ENCODE measurements around the gene PCDHGB2.
"Not testable (repeated sequence)": the region's sequence is repeated elsewhere in the genome, so short reads cannot be mapped to it uniquely, and the experiment has no call there.

Gene PCDHGB2

DNA sequence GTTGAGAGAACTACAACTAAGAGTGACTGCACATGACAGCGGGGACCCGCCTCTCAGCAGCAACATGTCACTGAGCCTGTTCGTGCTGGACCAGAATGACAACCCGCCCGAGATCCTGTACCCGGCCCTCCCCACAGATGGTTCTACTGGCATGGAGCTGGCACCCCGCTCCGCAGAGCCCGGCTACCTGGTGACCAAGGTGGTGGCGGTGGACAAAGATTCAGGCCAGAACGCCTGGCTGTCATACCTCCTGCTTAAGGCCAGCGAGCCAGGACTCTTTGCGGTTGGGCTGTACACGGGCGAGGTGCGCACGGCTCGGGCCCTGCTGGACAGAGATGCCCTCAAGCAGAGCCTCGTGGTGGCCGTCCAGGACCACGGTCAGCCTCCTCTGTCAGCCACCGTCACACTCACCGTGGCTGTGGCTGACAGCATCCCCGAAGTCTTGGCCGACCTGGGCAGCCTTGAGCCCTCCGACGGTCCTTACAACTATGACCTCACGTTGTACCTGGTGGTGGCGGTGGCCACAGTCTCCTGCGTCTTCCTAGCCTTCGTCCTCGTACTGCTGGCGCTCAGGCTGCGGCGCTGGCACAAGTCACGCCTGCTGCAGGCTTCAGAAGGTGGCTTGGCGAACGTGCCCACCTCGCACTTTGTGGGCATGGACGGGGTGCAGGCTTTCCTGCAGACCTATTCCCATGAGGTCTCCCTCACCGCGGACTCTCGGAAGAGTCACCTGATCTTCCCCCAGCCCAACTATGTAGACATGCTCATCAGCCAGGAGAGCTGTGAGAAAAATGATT is 24.9 kb downstream of the PCDHGB2 start:
- no peak for DNase-seq (ENCODE audit: low spot score)

DNA sequence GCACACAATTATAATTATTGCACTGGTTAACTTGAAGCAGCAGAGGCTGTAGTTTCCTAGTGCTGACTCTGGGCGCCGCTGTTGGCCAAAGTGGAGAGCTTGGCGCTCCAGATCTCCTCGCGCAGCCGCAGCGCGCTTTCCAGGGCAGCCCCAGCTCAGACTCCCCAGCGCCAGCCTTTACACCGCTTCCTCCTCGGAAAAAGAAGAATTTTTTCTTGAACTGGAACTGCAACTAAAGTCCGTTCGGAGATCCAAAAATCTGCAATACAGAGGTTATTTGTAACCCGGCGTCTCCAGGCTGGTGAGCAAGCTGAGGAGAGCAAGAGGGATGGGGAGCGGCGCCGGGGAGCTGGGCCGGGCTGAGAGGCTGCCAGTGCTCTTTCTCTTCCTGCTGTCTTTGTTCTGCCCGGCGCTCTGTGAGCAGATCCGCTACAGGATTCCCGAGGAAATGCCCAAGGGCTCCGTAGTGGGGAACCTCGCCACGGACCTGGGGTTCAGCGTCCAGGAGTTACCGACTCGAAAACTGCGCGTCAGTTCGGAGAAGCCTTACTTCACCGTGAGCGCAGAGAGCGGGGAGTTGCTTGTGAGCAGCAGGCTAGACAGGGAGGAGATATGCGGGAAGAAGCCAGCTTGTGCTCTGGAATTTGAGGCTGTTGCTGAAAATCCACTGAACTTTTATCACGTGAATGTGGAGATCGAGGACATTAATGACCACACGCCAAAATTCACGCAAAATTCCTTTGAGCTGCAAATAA is 27.9 kb downstream of the PCDHGB2 start, which contains the start of gene PCDHGB4:
TSS of gene PCDHGB4 (plus strand) at position 142 of the 755 bp plus-strand sequence. CDS start at position 329, 187 bp downstream.
- peak; percentile 73 for DNase-seq (ENCODE audit: low spot score)

DNA sequence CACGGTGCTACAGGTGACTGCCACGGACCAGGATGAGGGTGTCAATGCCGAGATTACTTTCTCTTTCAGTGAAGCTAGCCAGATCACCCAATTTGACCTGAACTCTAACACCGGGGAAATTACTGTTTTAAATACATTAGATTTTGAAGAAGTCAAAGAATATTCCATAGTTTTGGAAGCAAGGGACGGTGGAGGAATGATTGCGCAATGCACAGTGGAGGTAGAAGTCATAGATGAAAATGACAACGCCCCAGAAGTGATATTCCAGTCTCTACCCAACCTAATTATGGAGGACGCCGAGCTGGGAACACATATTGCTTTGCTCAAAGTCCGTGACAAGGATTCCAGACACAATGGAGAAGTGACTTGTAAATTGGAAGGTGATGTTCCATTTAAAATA is 28.9 kb downstream of the PCDHGB2 start:
- DNase-seq (ENCODE audit: low spot score): no peak

DNA sequence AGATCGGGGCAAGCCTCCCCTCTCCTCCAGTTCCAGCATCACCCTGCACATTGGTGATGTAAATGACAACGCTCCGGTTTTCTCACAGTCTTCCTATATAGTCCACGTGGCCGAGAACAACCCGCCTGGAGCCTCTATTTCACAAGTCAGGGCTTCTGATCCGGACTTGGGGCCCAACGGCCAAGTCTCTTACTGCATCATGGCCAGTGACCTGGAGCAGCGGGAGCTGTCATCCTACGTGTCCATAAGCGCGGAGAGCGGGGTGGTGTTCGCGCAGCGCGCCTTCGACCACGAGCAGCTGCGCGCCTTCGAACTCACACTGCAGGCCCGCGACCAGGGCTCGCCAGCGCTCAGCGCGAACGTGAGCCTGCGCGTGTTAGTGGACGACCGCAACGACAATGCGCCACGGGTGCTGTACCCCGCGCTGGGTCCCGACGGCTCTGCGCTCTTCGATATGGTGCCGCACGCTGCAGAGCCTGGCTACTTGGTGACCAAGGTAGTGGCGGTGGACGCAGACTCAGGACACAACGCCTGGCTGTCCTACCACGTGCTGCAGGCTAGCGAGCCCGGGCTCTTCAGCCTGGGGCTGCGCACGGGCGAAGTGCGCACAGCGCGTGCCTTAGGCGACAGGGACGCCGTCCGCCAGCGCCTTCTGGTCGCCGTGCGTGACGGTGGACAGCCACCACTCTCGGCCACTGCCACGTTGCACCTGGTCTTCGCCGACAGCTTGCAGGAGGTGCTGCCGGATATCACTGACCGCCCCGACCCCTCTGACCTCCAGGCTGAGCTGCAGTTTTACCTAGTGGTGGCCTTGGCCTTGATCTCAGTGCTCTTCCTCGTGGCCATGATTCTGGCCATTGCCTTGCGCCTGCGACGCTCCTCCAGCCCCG is 29.6 kb downstream of the PCDHGB2 start:
- DNase-seq (ENCODE audit: low spot score): no peak

DNA sequence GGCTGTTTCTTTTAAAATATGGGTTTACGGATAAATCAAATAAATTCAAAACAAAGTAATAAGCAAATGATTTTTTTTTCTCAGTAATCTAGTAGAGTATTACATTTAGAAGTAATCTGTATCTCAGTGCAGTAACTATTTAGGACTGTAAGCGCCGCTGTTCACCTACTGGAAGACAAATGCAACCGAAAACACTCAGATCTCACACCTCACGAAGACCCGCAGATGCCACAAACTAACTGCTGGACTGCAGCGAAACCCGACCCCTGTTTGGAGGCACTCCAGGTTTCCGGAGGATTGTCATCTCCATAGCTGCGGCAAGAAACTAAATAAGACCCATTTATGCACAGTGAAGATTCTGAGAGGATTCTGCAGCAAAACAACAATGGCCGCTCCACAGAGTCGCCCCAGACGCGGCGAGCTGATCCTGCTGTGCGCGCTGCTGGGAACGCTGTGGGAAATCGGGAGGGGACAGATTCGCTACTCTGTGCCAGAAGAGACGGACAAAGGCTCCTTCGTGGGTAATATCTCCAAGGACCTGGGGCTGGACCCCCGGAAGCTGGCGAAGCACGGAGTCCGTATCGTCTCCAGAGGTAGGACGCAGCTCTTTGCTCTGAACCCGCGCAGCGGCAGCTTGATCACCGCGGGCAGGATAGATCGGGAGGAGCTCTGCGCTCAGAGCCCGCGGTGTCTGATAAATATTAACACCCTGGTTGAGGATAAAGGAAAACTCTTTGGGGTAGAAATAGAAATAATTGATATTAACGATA is 32.8 kb downstream of the PCDHGB2 start, which contains the start of gene PCDHGA8:
TSS of gene PCDHGA8 (plus strand) at position 205 of the 770 bp plus-strand sequence. CDS start at position 386, 181 bp downstream.
- DNase-seq (ENCODE audit: low spot score): no peak

DNA sequence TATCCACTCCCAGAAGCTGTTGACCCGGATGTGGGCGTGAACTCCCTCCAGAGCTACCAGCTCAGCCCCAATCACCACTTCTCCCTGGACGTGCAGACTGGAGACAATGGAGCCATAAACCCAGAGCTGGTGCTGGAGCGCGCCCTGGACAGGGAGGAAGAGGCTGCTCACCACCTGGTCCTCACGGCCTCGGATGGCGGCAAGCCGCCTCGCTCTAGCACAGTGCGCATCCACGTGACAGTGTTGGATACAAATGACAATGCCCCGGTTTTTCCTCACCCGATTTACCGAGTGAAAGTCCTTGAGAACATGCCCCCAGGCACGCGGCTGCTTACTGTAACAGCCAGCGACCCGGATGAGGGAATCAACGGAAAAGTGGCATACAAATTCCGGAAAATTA is 33.5 kb downstream of the PCDHGB2 start:
- no peak for DNase-seq (ENCODE audit: low spot score)

DNA sequence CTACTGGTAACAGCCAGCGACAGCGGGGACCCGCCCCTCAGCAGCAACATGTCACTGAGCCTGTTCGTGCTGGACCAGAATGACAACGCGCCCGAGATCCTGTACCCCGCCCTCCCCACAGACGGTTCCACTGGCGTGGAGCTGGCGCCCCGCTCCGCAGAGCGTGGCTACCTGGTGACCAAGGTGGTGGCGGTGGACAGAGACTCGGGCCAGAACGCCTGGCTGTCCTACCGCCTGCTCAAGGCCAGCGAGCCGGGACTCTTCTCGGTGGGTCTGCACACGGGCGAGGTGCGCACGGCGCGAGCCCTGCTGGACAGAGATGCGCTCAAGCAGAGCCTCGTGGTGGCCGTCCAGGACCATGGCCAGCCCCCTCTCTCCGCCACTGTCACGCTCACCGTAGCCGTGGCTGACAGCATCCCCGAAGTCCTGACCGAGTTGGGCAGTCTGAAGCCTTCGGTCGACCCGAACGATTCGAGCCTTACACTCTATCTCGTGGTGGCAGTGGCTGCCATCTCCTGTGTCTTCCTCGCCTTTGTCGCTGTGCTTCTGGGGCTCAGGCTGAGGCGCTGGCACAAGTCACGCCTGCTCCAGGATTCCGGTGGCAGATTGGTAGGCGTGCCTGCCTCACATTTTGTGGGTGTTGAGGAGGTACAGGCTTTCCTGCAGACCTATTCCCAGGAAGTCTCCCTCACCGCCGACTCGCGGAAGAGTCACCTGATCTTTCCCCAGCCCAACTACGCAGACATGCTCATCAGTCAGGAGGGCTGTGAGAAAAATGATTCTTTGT is 34.8 kb downstream of the PCDHGB2 start:
- DNase-seq (ENCODE audit: low spot score): not testable (repeated sequence)

DNA sequence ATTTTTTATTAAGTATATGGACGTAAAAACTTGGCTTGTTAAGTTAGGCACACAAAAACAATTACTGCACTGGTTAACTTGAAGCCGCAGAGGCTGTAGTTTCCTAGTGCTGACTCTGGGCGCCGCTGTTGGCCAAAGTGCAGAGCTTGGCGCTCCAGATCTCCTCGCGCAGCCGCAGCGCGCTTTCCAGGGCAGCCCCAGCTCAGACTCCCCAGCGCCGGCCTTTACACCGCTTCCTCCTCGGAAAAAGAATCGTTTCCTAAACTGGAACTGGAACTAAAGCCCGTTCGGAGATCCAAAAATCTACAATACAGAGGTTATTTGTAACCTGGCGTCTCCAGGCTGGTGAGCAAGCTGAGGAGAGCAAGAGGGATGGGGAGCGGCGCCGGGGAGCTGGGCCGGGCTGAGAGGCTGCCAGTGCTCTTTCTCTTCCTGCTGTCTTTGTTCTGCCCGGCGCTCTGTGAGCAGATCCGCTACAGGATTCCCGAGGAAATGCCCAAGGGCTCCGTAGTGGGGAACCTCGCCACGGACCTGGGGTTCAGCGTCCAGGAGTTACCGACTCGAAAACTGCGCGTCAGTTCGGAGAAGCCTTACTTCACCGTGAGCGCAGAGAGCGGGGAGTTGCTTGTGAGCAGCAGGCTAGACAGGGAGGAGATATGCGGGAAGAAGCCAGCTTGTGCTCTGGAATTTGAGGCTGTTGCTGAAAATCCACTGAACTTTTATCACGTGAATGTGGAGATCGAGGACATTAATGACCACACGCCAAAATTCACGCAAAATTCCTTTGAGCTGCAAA is 38.2 kb downstream of the PCDHGB2 start, which contains the start of gene PCDHGB5:
TSS of gene PCDHGB5 (plus strand) at position 192 of the 796 bp plus-strand sequence. CDS start at position 373, 181 bp downstream.
- not testable (repeated sequence) for DNase-seq (ENCODE audit: low spot score)

DNA sequence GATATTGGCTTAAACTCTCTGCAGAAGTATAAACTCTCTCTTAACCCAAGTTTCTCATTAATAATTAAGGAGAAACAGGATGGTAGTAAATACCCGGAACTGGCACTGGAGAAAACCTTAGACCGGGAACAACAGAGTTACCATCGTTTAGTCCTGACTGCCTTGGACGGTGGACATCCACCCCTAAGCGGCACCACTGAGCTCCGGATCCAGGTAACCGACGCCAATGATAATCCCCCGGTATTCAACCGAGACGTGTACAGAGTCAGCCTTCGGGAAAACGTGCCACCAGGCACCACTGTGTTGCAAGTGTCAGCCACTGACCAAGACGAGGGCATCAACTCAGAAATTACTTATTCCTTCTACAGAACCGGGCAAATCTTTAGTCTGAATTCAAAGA is 38.8 kb downstream of the PCDHGB2 start:
- no peak for DNase-seq (ENCODE audit: low spot score)

DNA sequence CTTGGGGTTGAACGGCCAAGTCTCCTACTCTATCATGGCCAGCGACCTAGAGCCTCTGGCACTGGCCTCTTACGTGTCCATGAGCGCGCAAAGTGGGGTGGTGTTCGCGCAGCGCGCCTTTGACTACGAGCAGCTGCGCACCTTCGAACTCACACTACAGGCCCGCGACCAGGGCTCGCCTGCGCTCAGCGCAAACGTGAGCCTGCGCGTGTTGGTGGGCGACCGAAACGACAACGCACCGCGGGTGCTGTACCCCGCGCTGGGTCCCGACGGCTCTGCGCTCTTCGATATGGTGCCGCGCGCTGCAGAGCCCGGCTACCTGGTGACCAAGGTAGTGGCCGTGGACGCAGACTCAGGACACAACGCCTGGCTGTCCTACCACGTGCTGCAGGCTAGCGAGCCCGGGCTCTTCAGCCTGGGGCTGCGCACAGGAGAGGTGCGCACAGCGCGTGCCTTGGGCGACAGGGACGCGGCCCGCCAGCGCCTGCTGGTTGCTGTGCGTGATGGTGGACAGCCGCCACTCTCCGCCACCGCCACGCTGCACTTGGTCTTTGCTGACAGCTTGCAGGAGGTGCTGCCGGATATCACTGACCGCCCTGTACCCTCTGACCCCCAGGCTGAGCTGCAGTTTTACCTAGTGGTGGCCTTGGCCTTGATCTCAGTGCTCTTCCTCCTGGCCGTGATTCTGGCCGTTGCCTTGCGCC is 39.9 kb downstream of the PCDHGB2 start:
- no peak for DNase-seq (ENCODE audit: low spot score)

DNA sequence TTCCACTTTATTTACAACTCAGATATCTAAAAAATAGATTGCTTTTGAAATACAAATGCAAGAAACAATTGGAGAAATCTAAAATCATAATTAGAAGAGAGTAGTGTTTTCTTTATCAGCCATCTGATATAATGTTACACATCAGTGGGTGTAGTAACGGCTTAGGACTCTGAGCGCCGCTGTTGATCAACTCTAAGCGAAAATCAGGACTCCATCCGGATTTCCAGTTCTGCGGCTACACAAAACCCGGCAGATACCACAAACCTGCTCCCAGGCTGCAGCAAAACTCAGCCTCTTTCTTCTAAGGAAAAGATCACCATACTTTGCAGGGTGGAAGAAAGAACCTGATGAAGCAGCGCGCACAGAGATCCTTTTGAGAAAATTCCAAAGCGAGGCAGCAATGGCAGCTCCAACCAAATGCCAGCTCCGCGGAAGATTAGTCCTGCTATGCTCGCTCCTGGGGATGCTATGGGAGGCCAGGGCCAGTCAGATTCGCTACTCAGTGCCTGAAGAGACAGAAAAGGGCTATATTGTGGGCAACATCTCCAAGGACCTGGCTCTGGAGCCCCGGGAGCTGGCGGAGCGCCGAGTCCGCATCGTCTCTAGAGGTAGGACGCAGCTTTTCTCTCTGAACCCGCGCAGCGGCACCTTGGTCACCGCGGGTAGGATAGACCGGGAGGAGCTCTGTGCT is 42.9 kb downstream of the PCDHGB2 start, which contains the start of gene PCDHGA9:
TSS of gene PCDHGA9 (plus strand) at position 226 of the 691 bp plus-strand sequence. CDS start at position 401, 175 bp downstream.
- DNase-seq (ENCODE audit: low spot score): no peak

DNA sequence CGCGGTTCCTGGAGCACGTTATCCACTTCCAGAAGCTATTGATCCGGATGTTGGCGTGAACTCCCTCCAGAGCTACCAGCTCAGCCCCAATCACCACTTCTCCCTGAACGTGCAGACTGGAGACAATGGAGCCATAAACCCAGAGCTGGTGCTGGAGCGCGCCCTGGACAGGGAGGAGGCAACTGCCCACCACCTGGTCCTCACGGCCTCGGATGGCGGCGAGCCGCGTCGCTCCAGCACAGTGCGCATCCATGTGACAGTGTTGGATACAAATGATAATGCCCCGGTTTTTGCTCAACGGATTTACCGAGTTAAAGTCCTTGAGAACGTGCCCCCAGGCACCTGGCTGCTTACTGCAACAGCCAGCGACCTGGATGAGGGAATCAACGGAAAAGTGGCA is 43.6 kb downstream of the PCDHGB2 start:
- DNase-seq (ENCODE audit: low spot score): no peak

DNA sequence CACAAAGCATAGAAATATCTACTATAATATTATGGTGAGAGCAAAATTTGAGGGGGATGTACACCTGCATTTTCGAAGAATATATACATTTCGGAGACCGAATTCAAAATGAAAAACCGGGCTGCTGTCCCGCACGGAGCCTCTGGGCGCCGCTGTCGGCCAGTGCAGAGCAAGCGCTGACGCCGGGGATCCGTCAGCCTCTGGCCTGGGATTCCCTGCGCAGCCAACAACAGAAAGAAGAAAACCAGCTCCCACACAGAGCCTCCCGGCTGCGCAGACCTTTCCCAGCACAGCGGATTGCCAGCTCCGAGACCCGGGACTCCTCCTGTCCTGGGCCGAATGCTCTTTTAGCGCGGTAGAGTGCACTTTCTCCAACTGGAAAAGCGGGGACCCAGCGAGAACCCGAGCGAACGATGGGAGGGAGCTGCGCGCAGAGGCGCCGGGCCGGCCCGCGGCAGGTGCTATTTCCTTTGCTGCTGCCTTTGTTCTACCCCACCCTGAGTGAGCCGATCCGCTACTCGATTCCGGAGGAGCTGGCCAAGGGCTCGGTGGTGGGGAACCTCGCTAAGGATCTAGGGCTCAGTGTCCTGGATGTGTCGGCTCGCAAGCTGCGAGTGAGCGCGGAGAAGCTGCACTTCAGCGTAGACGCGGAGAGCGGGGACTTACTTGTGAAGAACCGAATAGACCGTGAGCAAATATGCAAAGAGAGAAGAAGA is 48.2 kb downstream of the PCDHGB2 start, which contains the start of gene PCDHGB6:
TSS of gene PCDHGB6 (plus strand) at position 232 of the 716 bp plus-strand sequence. CDS start at position 414, 182 bp downstream.
- DNase-seq (ENCODE audit: low spot score): peak; percentile 72

DNA sequence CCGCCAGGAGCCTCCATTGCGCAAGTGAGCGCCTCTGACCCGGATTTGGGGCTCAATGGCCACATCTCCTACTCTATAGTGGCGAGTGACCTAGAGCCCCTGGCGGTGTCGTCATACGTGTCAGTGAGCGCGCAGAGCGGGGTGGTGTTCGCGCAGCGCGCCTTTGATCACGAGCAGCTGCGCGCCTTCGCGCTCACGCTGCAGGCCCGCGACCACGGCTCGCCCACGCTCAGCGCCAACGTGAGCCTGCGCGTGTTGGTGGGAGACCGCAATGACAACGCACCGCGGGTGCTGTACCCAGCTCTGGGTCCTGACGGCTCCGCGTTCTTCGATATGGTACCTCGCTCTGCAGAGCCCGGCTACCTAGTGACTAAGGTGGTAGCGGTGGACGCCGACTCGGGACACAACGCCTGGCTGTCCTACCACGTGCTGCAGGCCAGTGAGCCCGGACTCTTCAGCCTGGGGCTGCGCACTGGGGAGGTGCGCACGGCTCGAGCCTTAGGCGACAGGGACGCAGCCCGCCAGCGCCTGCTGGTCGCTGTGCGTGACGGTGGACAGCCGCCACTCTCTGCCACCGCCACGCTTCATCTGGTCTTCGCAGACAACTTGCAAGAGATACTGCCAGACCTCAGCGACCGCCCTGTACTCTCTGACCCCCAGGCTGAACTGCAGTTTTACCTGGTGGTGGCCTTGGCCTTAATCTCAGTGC is 50.0 kb downstream of the PCDHGB2 start:
- DNase-seq (ENCODE audit: low spot score): no peak

DNA sequence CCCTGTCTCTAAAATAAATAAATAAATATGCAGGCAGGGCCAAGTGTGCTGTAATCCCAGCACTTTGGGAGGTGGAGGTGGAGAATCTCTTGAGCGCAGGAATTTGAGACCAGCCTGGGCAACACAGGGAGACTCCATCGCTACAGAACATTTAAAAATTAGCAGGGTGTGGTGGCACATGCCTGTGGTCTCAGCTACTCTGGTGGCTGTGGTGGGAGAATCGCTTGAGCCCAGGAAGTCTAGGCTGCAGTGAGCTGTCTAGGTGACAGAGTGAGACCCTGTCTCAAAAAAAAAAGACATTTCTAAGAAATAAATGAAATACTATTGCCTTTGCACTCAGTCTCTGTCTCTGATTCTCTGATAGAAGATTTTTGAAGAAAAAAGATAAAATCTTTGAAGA is 51.8 kb downstream of the PCDHGB2 start:
- no peak for DNase-seq (ENCODE audit: low spot score)
